Mesenteric fat pad (tissue), 1 donor: ENCODE results near the gene APBB1IP. TPM values are rescaled to one million over a fixed set of nuclear protein-coding genes. Genes with fewer than 3 reads are reported as not detected.

Experiments used
- DNase-seq: peaks from one replicate; pipeline ENCODE4 v3.0.0-alpha.2; 2020; ENCODE audit warnings: low spot score
- total RNA-seq: library from RNA; stranded (reverse); fragmentation: NEBNext Ultra II Directional; extraction: Animal tissue kit (Norgen Biotek cat#: 25700); gene quantifications from one replicate; pipeline ENCODE4 v1.2.1, GENCODE V29; 2021
- donor health status: DM: yes; HTN: yes; CAD: no.

Gene APBB1IP
- total RNA-seq, 1 donor from 2014 or later: 37.2 TPM

- no peak for DNase-seq
Measured at GRCh38 chr10:26505491-26505890, 67.3 kb downstream of the APBB1IP start.

- no peak for DNase-seq
Measured at GRCh38 chr10:26506736-26507135, 68.6 kb downstream of the APBB1IP start.

GRCh38 chr10:26507441-26507840 lies 69.3 kb downstream of the APBB1IP start:
- DNase-seq: no peak

GRCh38 chr10:26508016-26508415 lies 69.9 kb downstream of the APBB1IP start:
- no peak for DNase-seq

- no peak for DNase-seq
Measured at GRCh38 chr10:26509307-26509706, 71.2 kb downstream of the APBB1IP start.

GRCh38 chr10:26513101-26513500 lies 75.0 kb downstream of the APBB1IP start:
- no peak for DNase-seq

GRCh38 chr10:26516540-26517101 lies 78.5 kb downstream of the APBB1IP start:
- DNase-seq: no peak

GRCh38 chr10:26517141-26517867 lies 79.2 kb downstream of the APBB1IP start:
- DNase-seq: no peak

GRCh38 chr10:26519803-26520202 lies 81.7 kb downstream of the APBB1IP start:
- DNase-seq: no peak

- no peak for DNase-seq
Measured at GRCh38 chr10:26520575-26520974, 82.4 kb downstream of the APBB1IP start.

GRCh38 chr10:26524161-26524896 lies 86.2 kb downstream of the APBB1IP start:
- DNase-seq: no peak

GRCh38 chr10:26525586-26525985 lies 87.4 kb downstream of the APBB1IP start:
- DNase-seq: no peak

GRCh38 chr10:26527018-26527417 lies 88.9 kb downstream of the APBB1IP start:
- DNase-seq: no peak

- no peak for DNase-seq
Measured at GRCh38 chr10:26528048-26528447, 89.9 kb downstream of the APBB1IP start.

- no peak for DNase-seq
Measured at GRCh38 chr10:26528715-26529393, 90.7 kb downstream of the APBB1IP start.

GRCh38 chr10:26534384-26534783 lies 96.2 kb downstream of the APBB1IP start:
- no peak for DNase-seq

GRCh38 chr10:26540601-26541000 lies 102.5 kb downstream of the APBB1IP start:
- DNase-seq: no peak

- no peak for DNase-seq
Measured at GRCh38 chr10:26543567-26544306, 105.6 kb downstream of the APBB1IP start.

GRCh38 chr10:26544932-26545331 lies 106.8 kb downstream of the APBB1IP start:
- DNase-seq: no peak

- no peak for DNase-seq
Measured at GRCh38 chr10:26550774-26551526, 112.8 kb downstream of the APBB1IP start.
